ENCODE data around the gene ZBTB7B.
A peak's percentile ranks its signal among the peaks of the same experiment; 100 is the strongest.

ZBTB7B gene

GRCh38 chr1:155022136-155022926 is 19.7 kb downstream of the ZBTB7B start:
- no peaks in the 10 kb centered on the region for H3K27me3 ChIP-seq (ENCODE audit: control insufficient read depth in 3 of 3, insufficient read depth in 3 of 3, low read depth in 1 of 3, low read length in 3 of 3)
- H3K9ac ChIP-seq (ENCODE audit: low read depth, low read length, poor library complexity): no peak overlapping the region
- no peak overlapping the region for H2BK12ac ChIP-seq (ENCODE audit: low read length)
- no peak overlapping the region for H2AFZ ChIP-seq (ENCODE audit: low read length)
- no peak overlapping the region for H3K4me2 ChIP-seq (ENCODE audit: insufficient read depth, low read length, poor library complexity, severe bottlenecking)
- H2BK5ac ChIP-seq (ENCODE audit: low read length): no peak overlapping the region
- H3K23ac ChIP-seq (ENCODE audit: low read depth, low read length, poor library complexity): no peak overlapping the region
- no peak overlapping the region for H4K8ac ChIP-seq (ENCODE audit: low read depth, low read length)
- no peak overlapping the region for H3K4me3 ChIP-seq (ENCODE audit: low read length in 2 of 2)
- H4K91ac ChIP-seq (ENCODE audit: low read depth, low read length, poor library complexity): no peak overlapping the region
- no peaks in the 10 kb centered on the region for H3K79me1 ChIP-seq (ENCODE audit: low read depth, low read length)
- peak overlapping the region; percentile 54 for H2AK5ac ChIP-seq (ENCODE audit: low read depth, low read length)
- H2BK15ac ChIP-seq (ENCODE audit: low read length): no peak overlapping the region
- no peak overlapping the region for H3K14ac ChIP-seq (ENCODE audit: low read length)
- WGBS, 2 donors (ENCODE audit: extremely low coverage in 2 of 2, insufficient read length in 2 of 2, insufficient replicate concordance in 1 of 2): no CpG with 5 or more reads among the region's 8 CpGs
- no peak overlapping the region for H3K18ac ChIP-seq (ENCODE audit: low read length)
- H3K27ac ChIP-seq (replicated peaks; ENCODE audit: low read length): no peak overlapping the region
- no peak for DNase-seq (ENCODE audit: low spot score)
- H3K9me3 ChIP-seq (replicated peaks in 1 of 2; ENCODE audit: control insufficient read depth in 2 of 2, insufficient read depth in 1 of 2, low read depth in 1 of 2, low read length in 2 of 2): no peaks in the 10 kb centered on the region
- H3K4ac ChIP-seq (ENCODE audit: low read length): no peak overlapping the region
- H3K36me3 ChIP-seq (replicated peaks in 1 of 2; ENCODE audit: control insufficient read depth in 2 of 2, insufficient read depth in 2 of 2, low read length in 2 of 2): no peaks in the 10 kb centered on the region
- no peak overlapping the region for H2BK120ac ChIP-seq (ENCODE audit: low read depth, low read length)
- H3K4me1 ChIP-seq (ENCODE audit: control insufficient read depth in 2 of 2, insufficient read depth in 1 of 2, low read depth in 1 of 2, low read length in 2 of 2): peaks cover 17 to 21% of the 10 kb centered on the region in 2 donors

- Histone ChIP-seq H3K9ac (ENCODE audit: low read depth, low read length, poor library complexity) (no peak overlapping the region), H3K4ac (ENCODE audit: low read length) (no peak overlapping the region), H3K9me3 (replicated peaks in 1 of 2; ENCODE audit: control insufficient read depth in 2 of 2, insufficient read depth in 1 of 2, low read depth in 1 of 2, low read length in 2 of 2) (no peaks in the 10 kb centered on the region), H3K27me3 (ENCODE audit: control insufficient read depth in 3 of 3, insufficient read depth in 3 of 3, low read depth in 1 of 3, low read length in 3 of 3) (no peaks in the 10 kb centered on the region), H3K27ac (replicated peaks; ENCODE audit: low read length) (no peak overlapping the region), H3K36me3 (replicated peaks in 1 of 2; ENCODE audit: control insufficient read depth in 2 of 2, insufficient read depth in 2 of 2, low read length in 2 of 2) (no peaks in the 10 kb centered on the region), H3K14ac (ENCODE audit: low read length) (no peak overlapping the region), H2BK5ac (ENCODE audit: low read length) (no peak overlapping the region), H3K4me3 (ENCODE audit: low read length in 2 of 2) (no peak overlapping the region), H2BK12ac (ENCODE audit: low read length) (no peak overlapping the region), H3K18ac (ENCODE audit: low read length) (no peak overlapping the region), H3K4me2 (ENCODE audit: insufficient read depth, low read length, poor library complexity, severe bottlenecking) (no peak overlapping the region), H2BK15ac (ENCODE audit: low read length) (no peak overlapping the region), H3K4me1 (ENCODE audit: control insufficient read depth in 2 of 2, insufficient read depth in 1 of 2, low read depth in 1 of 2, low read length in 2 of 2) (peaks cover 17 to 18% of the 10 kb centered on the region in 2 donors), H2AFZ (ENCODE audit: low read length) (no peak overlapping the region), H4K91ac (ENCODE audit: low read depth, low read length, poor library complexity) (no peak overlapping the region), H3K79me1 (ENCODE audit: low read depth, low read length) (no peaks in the 10 kb centered on the region), H3K23ac (ENCODE audit: low read depth, low read length, poor library complexity) (no peak overlapping the region), H4K8ac (ENCODE audit: low read depth, low read length) (no peak overlapping the region), H2BK120ac (ENCODE audit: low read depth, low read length) (no peak overlapping the region), H2AK5ac (ENCODE audit: low read depth, low read length) (peak overlapping the region; percentile 54)
- no peak for DNase-seq (ENCODE audit: low spot score)
- no CpG with 5 or more reads among the region's 4 CpGs for WGBS, 2 donors (ENCODE audit: extremely low coverage in 2 of 2, insufficient read length in 2 of 2, insufficient replicate concordance in 1 of 2)
These were observed 20.3 kb downstream of the ZBTB7B start for GRCh38 chr1:155022927-155023236.

GRCh38 chr1:155023627-155024026 is 21.0 kb downstream of the ZBTB7B start:
- WGBS, 2 donors (ENCODE audit: extremely low coverage in 2 of 2, insufficient read length in 2 of 2, insufficient replicate concordance in 1 of 2): no CpG with 5 or more reads among the region's 5 CpGs
- no peak for DNase-seq (ENCODE audit: low spot score)
- Histone ChIP-seq H3K27ac (replicated peaks; ENCODE audit: low read length) (no peak overlapping the region), H3K4me1 (ENCODE audit: control insufficient read depth in 2 of 2, insufficient read depth in 1 of 2, low read depth in 1 of 2, low read length in 2 of 2) (peaks cover 13 to 14% of the 10 kb centered on the region in 2 donors), H3K4me2 (ENCODE audit: insufficient read depth, low read length, poor library complexity, severe bottlenecking) (no peak overlapping the region), H3K4ac (ENCODE audit: low read length) (no peak overlapping the region), H2AK5ac (ENCODE audit: low read depth, low read length) (no peak overlapping the region), H2BK15ac (ENCODE audit: low read length) (no peak overlapping the region), H3K9ac (ENCODE audit: low read depth, low read length, poor library complexity) (no peak overlapping the region), H3K9me3 (replicated peaks in 1 of 2; ENCODE audit: control insufficient read depth in 2 of 2, insufficient read depth in 1 of 2, low read depth in 1 of 2, low read length in 2 of 2) (no peaks in the 10 kb centered on the region), H3K14ac (ENCODE audit: low read length) (peak overlapping the region; percentile 25), H3K18ac (ENCODE audit: low read length) (no peak overlapping the region), H2BK12ac (ENCODE audit: low read length) (no peak overlapping the region), H3K4me3 (ENCODE audit: low read length in 2 of 2) (no peak overlapping the region), H4K91ac (ENCODE audit: low read depth, low read length, poor library complexity) (no peak overlapping the region), H2AFZ (ENCODE audit: low read length) (no peak overlapping the region), H2BK5ac (ENCODE audit: low read length) (no peak overlapping the region), H3K27me3 (ENCODE audit: control insufficient read depth in 3 of 3, insufficient read depth in 3 of 3, low read depth in 1 of 3, low read length in 3 of 3) (no peaks in the 10 kb centered on the region), H3K23ac (ENCODE audit: low read depth, low read length, poor library complexity) (no peak overlapping the region), H3K36me3 (replicated peaks in 1 of 2; ENCODE audit: control insufficient read depth in 2 of 2, insufficient read depth in 2 of 2, low read length in 2 of 2) (no peaks in the 10 kb centered on the region), H3K79me1 (ENCODE audit: low read depth, low read length) (no peaks in the 10 kb centered on the region), H4K8ac (ENCODE audit: low read depth, low read length) (no peak overlapping the region), H2BK120ac (ENCODE audit: low read depth, low read length) (no peak overlapping the region)

- no peak overlapping the region for H3K9ac ChIP-seq (ENCODE audit: low read depth, low read length, poor library complexity)
- H2BK5ac ChIP-seq (ENCODE audit: low read length): no peak overlapping the region
- H3K79me1 ChIP-seq (ENCODE audit: low read depth, low read length): no peaks in the 10 kb centered on the region
- H3K9me3 ChIP-seq (replicated peaks in 1 of 2; ENCODE audit: control insufficient read depth in 2 of 2, insufficient read depth in 1 of 2, low read depth in 1 of 2, low read length in 2 of 2): no peaks in the 10 kb centered on the region
- H2AFZ ChIP-seq (ENCODE audit: low read length): no peak overlapping the region
- H3K4me3 ChIP-seq (ENCODE audit: low read length in 2 of 2): no peak overlapping the region
- no peak overlapping the region for H3K27ac ChIP-seq (replicated peaks; ENCODE audit: low read length)
- no peak overlapping the region for H3K23ac ChIP-seq (ENCODE audit: low read depth, low read length, poor library complexity)
- H4K8ac ChIP-seq (ENCODE audit: low read depth, low read length): no peak overlapping the region
- no peaks in the 10 kb centered on the region for H3K27me3 ChIP-seq (ENCODE audit: control insufficient read depth in 3 of 3, insufficient read depth in 3 of 3, low read depth in 1 of 3, low read length in 3 of 3)
- H3K4ac ChIP-seq (ENCODE audit: low read length): no peak overlapping the region
- H3K18ac ChIP-seq (ENCODE audit: low read length): no peak overlapping the region
- H2AK5ac ChIP-seq (ENCODE audit: low read depth, low read length): no peak overlapping the region
- H3K4me2 ChIP-seq (ENCODE audit: insufficient read depth, low read length, poor library complexity, severe bottlenecking): no peak overlapping the region
- no peaks in the 10 kb centered on the region for H3K36me3 ChIP-seq (replicated peaks in 1 of 2; ENCODE audit: control insufficient read depth in 2 of 2, insufficient read depth in 2 of 2, low read length in 2 of 2)
- no peak overlapping the region for H2BK15ac ChIP-seq (ENCODE audit: low read length)
- H3K4me1 ChIP-seq (ENCODE audit: control insufficient read depth in 2 of 2, insufficient read depth in 1 of 2, low read depth in 1 of 2, low read length in 2 of 2): peaks cover 6 to 7% of the 10 kb centered on the region in 2 donors
- no peak overlapping the region for H3K14ac ChIP-seq (ENCODE audit: low read length)
- no peak overlapping the region for H2BK12ac ChIP-seq (ENCODE audit: low read length)
- no peak for DNase-seq (ENCODE audit: low spot score)
- WGBS, 2 donors (ENCODE audit: extremely low coverage in 2 of 2, insufficient read length in 2 of 2, insufficient replicate concordance in 1 of 2): no CpG with 5 or more reads among the region's 9 CpGs
- no peak overlapping the region for H2BK120ac ChIP-seq (ENCODE audit: low read depth, low read length)
- no peak overlapping the region for H4K91ac ChIP-seq (ENCODE audit: low read depth, low read length, poor library complexity)
These were observed 21.7 kb downstream of the ZBTB7B start for GRCh38 chr1:155024315-155024714.

Measured in neuronal stem cell (in vitro differentiated cells).